GM21360 (cell line): Measurements from ENCODE around the gene PTGIS.

ENCODE experiments used
- ATAC-seq: cut with Tn5 transposase; IDR thresholded peaks from one replicate; pipeline ENCODE4 v1.9.1; 2021; ENCODE audit warnings: mild to moderate bottlenecking, moderate library complexity; ENCODE audit not compliant: unreplicated experiment

PTGIS gene

GRCh38 chr20:49595811-49596561, 28.0 kb upstream of the PTGIS start:
- ATAC-seq, result no peak

- no peak for ATAC-seq
These were observed 27.4 kb upstream of the PTGIS start for GRCh38 chr20:49595346-49595745.

GRCh38 chr20:49594931-49595315, 27.0 kb upstream of the PTGIS start:
- ATAC-seq, result no peak

GRCh38 chr20:49594143-49594930, 26.4 kb upstream of the PTGIS start:
- ATAC-seq, result no peak

- ATAC-seq, result no peak
These were observed 25.7 kb upstream of the PTGIS start for GRCh38 chr20:49593466-49594142.

GRCh38 chr20:49592120-49592519, 24.2 kb upstream of the PTGIS start:
- no peak for ATAC-seq

- ATAC-seq, result no peak
These were observed 23.4 kb upstream of the PTGIS start for GRCh38 chr20:49591217-49591865.

GRCh38 chr20:49590163-49591017, 22.5 kb upstream of the PTGIS start:
- ATAC-seq, result no peak

- ATAC-seq, result no peak
These were observed 21.8 kb upstream of the PTGIS start for GRCh38 chr20:49589747-49590146.

GRCh38 chr20:49587111-49587570, 19.2 kb upstream of the PTGIS start:
- ATAC-seq, result no peak

- ATAC-seq, result no peak
These were observed 17.8 kb upstream of the PTGIS start for GRCh38 chr20:49585585-49586245.

- ATAC-seq, result no peak
These were observed 16.8 kb upstream of the PTGIS start for GRCh38 chr20:49584418-49585382.

- no peak for ATAC-seq
These were observed 15.9 kb upstream of the PTGIS start for GRCh38 chr20:49583669-49584417.

GRCh38 chr20:49583343-49583668, 15.4 kb upstream of the PTGIS start:
- ATAC-seq, result no peak

- ATAC-seq, result no peak
These were observed 14.7 kb upstream of the PTGIS start for GRCh38 chr20:49582413-49583334.

GRCh38 chr20:49581482-49581881, 13.5 kb upstream of the PTGIS start:
- ATAC-seq, result no peak

GRCh38 chr20:49580813-49581174, 12.9 kb upstream of the PTGIS start:
- no peak for ATAC-seq
